Astrocyte (in vitro differentiated cells and primary cell): Measurements from ENCODE around the gene GSTK1. TPM values are rescaled to one million over a fixed set of nuclear protein-coding genes. Genes with fewer than 3 reads are reported as not detected.
A peak's percentile ranks its signal among the peaks of the same experiment; 100 is the strongest.

ENCODE experiments used
- DNase-seq: peaks from one replicate; pipeline ENCODE4 v3.0.0-alpha.2; 2010; ENCODE audit warnings: low read depth
- FAIRE-seq: peaks from 2 replicates; lab custom pipeline; 2011; peaks lifted over from hg19 to GRCh38; lab: Jason Lieb, UNC
- H2AFZ ChIP-seq: 2 replicates; pipeline ENCODE4 v1.6.0; 2012; ENCODE audit warnings: low read depth, low read length, inconsistent platforms
- H3K27ac ChIP-seq: 2 replicates; pipeline ENCODE4 v1.5.1; 2011; ENCODE audit warnings: low read depth, low read length, inconsistent platforms
- H3K27me3 ChIP-seq: 2 replicates; pipeline ENCODE4 v1.6.0; 2011; ENCODE audit warnings: low read length, inconsistent platforms; ENCODE audit not compliant: insufficient read depth
- H3K36me3 ChIP-seq: 2 replicates; pipeline ENCODE4 v1.5.1; 2011; ENCODE audit warnings: low read length, inconsistent platforms; ENCODE audit not compliant: insufficient read depth
- H3K4me1 ChIP-seq: 2 replicates; pipeline ENCODE4 v1.5.1; 2011; ENCODE audit warnings: low read length, inconsistent platforms; ENCODE audit not compliant: insufficient read depth
- H3K4me2 ChIP-seq: 2 replicates; pipeline ENCODE4 v1.6.0; 2012; ENCODE audit warnings: low read length, inconsistent platforms
- H3K4me3 ChIP-seq: 2 replicates; pipeline ENCODE4 v1.5.1; 2011; ENCODE audit warnings: low read depth, mild to moderate bottlenecking, low read length, inconsistent platforms; ENCODE audit not compliant: insufficient read depth
- H3K79me2 ChIP-seq: 2 replicates; pipeline ENCODE4 v1.6.0; 2012; ENCODE audit warnings: mild to moderate bottlenecking, low read length, inconsistent platforms; ENCODE audit not compliant: insufficient read depth
- H3K9ac ChIP-seq: 2 replicates; pipeline ENCODE4 v1.6.0; 2012; ENCODE audit warnings: mild to moderate bottlenecking, low read length, inconsistent platforms
- H3K9me3 ChIP-seq: 2 replicates; pipeline ENCODE4 v1.5.1; 2012; ENCODE audit warnings: low read depth, mild to moderate bottlenecking, low read length, inconsistent platforms; ENCODE audit not compliant: insufficient read depth
- H4K20me1 ChIP-seq: 2 replicates; pipeline ENCODE4 v1.6.0; 2012; ENCODE audit warnings: low read length, inconsistent platforms; ENCODE audit not compliant: insufficient read depth
- H3K27ac Mint-ChIP-seq: one replicate; pipeline ENCODE4 v1.8.0; 2021; ENCODE audit warnings: mild to moderate bottlenecking, mixed read lengths; ENCODE audit not compliant: unreplicated experiment
- H3K27me3 Mint-ChIP-seq: one replicate; pipeline ENCODE4 v1.8.0; 2021; ENCODE audit warnings: low read depth, mixed read lengths; ENCODE audit not compliant: unreplicated experiment
- H3K36me3 Mint-ChIP-seq: one replicate; pipeline ENCODE4 v1.8.0; 2021; ENCODE audit warnings: low read depth, mixed read lengths; ENCODE audit not compliant: unreplicated experiment
- H3K4me1 Mint-ChIP-seq: one replicate; pipeline ENCODE4 v1.8.0; 2021; ENCODE audit warnings: low read depth, mixed read lengths; ENCODE audit not compliant: unreplicated experiment
- H3K4me3 Mint-ChIP-seq: one replicate; pipeline ENCODE4 v1.8.0; 2021; ENCODE audit warnings: mild to moderate bottlenecking, moderate library complexity, mixed read lengths; ENCODE audit not compliant: unreplicated experiment
- H3K9me3 Mint-ChIP-seq: one replicate; pipeline ENCODE4 v1.8.0; 2021; ENCODE audit warnings: mild to moderate bottlenecking, mixed read lengths; ENCODE audit not compliant: unreplicated experiment
- CTCF ChIP-seq: IDR thresholded peaks from 2 replicates; pipeline ENCODE4 v1.5.1; 2011; ENCODE audit warnings: low read depth, mild to moderate bottlenecking, inconsistent platforms, low read length, moderate library complexity; ENCODE audit not compliant: insufficient read depth
- EZH2 ChIP-seq: IDR thresholded peaks from 2 replicates; pipeline ENCODE4 v1.6.1; 2012; ENCODE audit warnings: mild to moderate bottlenecking, low read length, inconsistent platforms; ENCODE audit not compliant: insufficient read depth
- total RNA-seq: library from RNA; stranded (reverse); gene quantifications from 2 replicates; pipeline ENCODE4 v1.2.1, GENCODE V29; 2021

Gene GSTK1
- total RNA-seq, 1 donor from 2014 or later, result 97.5 TPM

DNA sequence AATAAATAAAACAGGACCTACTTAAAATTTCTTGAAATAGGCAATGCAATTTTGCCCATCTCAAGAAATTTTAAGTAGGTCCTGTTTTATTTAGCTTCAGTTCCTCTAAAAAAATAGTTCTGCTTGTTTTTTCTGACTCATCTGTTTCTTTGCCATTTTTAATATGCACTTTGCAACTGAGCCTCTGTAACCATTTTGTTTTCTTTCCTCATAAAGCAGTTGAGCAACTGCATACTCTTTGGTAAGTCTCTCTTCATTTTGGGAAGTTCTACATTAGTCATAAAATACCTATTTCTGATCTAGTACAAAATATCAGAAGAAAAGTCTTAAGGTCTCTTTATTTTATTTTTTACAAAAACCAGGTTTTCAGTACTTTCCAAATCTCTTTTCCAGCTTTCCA is 23.4 kb upstream of the GSTK1 start:
- Mint-ChIP-seq H3K27ac (peak overlapping the region; percentile 97), H3K27me3 (no peaks in the 10 kb centered on the region), H3K4me1 (peaks cover 23% of the 10 kb centered on the region), H3K9me3 (peaks cover 10% of the 10 kb centered on the region), H3K36me3 (no peaks in the 10 kb centered on the region), H3K4me3 (no peak overlapping the region)
- H2AFZ ChIP-seq, result no peak overlapping the region
- H3K79me2 ChIP-seq, result no peaks in the 10 kb centered on the region
- peak overlapping the region; percentile 70 for H3K4me2 ChIP-seq
- no peaks in the 10 kb centered on the region for H4K20me1 ChIP-seq
- H3K9me3 ChIP-seq, result no peaks in the 10 kb centered on the region
- H3K4me1 ChIP-seq, result peaks cover 6% of the 10 kb centered on the region
- DNase-seq (no peak), FAIRE-seq (no peak)
- H3K36me3 ChIP-seq, result no peaks in the 10 kb centered on the region
- peak overlapping the region; percentile 50 for H3K9ac ChIP-seq
- no peak overlapping the region for H3K4me3 ChIP-seq
- TF ChIP-seq CTCF (no peak), EZH2 (no peak)
- no peak overlapping the region for H3K27ac ChIP-seq
- peaks cover 2% of the 10 kb centered on the region for H3K27me3 ChIP-seq

GRCh38 chr7:143240291-143241168 is 22.7 kb upstream of the GSTK1 start:
- Histone ChIP-seq H3K4me2 (peak overlapping the region; percentile 70), H3K27me3 (peaks cover 2% of the 10 kb centered on the region), H4K20me1 (no peaks in the 10 kb centered on the region), H3K9ac (peak overlapping the region; percentile 50), H2AFZ (no peak overlapping the region), H3K36me3 (no peaks in the 10 kb centered on the region), H3K27ac (peak overlapping the region; percentile 31), H3K79me2 (no peaks in the 10 kb centered on the region), H3K4me3 (no peak overlapping the region), H3K9me3 (no peaks in the 10 kb centered on the region), H3K4me1 (peaks cover 6% of the 10 kb centered on the region)
- peak; percentile 78 for DNase-seq
- peak; percentile 20 for FAIRE-seq
- Mint-ChIP-seq H3K9me3 (peaks cover 10% of the 10 kb centered on the region), H3K27me3 (no peaks in the 10 kb centered on the region), H3K27ac (peak overlapping the region; percentile 97), H3K4me1 (peaks cover 23% of the 10 kb centered on the region), H3K4me3 (peak overlapping the region; percentile 55), H3K36me3 (no peaks in the 10 kb centered on the region)
- TF ChIP-seq CTCF (peak; percentile 99), EZH2 (no peak)

DNA sequence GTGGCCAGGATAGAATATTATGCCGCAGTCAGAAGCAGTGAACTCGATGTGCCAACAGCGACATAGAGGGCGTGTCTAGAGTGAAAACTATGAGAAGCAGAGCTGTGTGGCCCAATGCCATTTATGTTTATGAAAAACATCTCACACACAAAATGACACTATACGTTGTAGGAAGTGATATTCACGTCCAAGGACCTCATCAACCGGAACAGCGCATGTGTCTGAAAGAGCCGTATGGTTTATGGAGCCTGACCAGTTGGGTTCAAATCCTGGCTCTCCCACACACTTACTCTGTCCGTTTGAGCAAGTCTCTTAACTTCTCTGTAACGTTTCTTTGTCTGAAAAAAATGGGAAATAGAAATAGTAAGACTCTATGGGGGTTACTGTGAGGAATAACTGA is 20.9 kb upstream of the GSTK1 start:
- Mint-ChIP-seq H3K27ac (no peak overlapping the region), H3K9me3 (no peaks in the 10 kb centered on the region), H3K27me3 (no peaks in the 10 kb centered on the region), H3K4me3 (no peak overlapping the region), H3K4me1 (peaks cover 23% of the 10 kb centered on the region), H3K36me3 (no peaks in the 10 kb centered on the region)
- Histone ChIP-seq H3K36me3 (no peaks in the 10 kb centered on the region), H3K4me3 (no peak overlapping the region), H4K20me1 (no peaks in the 10 kb centered on the region), H3K9me3 (no peaks in the 10 kb centered on the region), H2AFZ (no peak overlapping the region), H3K27ac (no peak overlapping the region), H3K9ac (no peak overlapping the region), H3K4me2 (no peak overlapping the region), H3K27me3 (peaks cover 7% of the 10 kb centered on the region), H3K4me1 (peaks cover 6% of the 10 kb centered on the region), H3K79me2 (no peaks in the 10 kb centered on the region)
- DNase-seq, result no peak
- TF ChIP-seq EZH2 (no peak), CTCF (no peak)
- no peak for FAIRE-seq
